ENCODE measurements around the gene ATP7A. TPM values are rescaled to one million over a fixed set of nuclear protein-coding genes. Genes with fewer than 3 reads are reported as not detected.

Gene ATP7A
- total RNA-seq, 1 experiment from 2014 or later, result 2.1 TPM

DNA sequence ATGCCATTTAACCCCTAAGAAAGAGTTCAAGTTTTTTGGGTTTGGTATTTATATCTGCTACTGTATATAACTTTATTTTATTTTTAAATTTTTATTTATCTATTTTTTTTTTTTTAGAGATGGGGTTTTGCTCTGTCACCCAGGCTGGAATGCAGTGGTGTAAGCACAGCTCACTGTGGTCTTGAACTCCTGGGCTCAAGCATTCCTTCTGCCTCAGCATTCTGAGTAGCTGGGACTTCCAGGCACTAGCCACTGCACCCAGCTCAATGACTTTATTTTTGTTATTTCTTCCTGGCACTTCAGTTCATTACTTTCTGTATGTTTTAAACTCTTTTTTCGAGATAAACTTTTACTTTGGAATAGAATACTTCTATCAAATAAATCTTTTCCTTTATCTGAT lies 101.4 kb downstream of the ATP7A start:
- H3K79me2 ChIP-seq (ENCODE audit: insufficient read depth, low read length), result no peaks in the 10 kb centered on the region
- H2AFZ ChIP-seq (ENCODE audit: low read length), result no peak overlapping the region
- H4K20me1 ChIP-seq (ENCODE audit: control insufficient read depth, insufficient read depth, insufficient read length), result no peaks in the 10 kb centered on the region
- H3K23me2 ChIP-seq (ENCODE audit: insufficient read length, low read depth, low read length, poor library complexity, severe bottlenecking), result no peaks in the 10 kb centered on the region
- no peak overlapping the region for H2BK120ac ChIP-seq (ENCODE audit: low read depth, low read length, poor library complexity, severe bottlenecking)
- no peak overlapping the region for H3K18ac ChIP-seq (ENCODE audit: insufficient read length, low read depth, low read length)
- no peak overlapping the region for H3K4me3 Mint-ChIP-seq
- no peak overlapping the region for H4K91ac ChIP-seq (ENCODE audit: insufficient read length, low read depth, low read length)
- H3K27me3 Mint-ChIP-seq (ENCODE audit: low read depth), result no peaks in the 10 kb centered on the region
- no peak for DNase-seq
- peaks cover 12% of the 10 kb centered on the region for H3K9me3 ChIP-seq (ENCODE audit: control insufficient read depth, low read depth, low read length)
- H3K9me3 Mint-ChIP-seq, result peaks cover 47 to 61% of the 10 kb centered on the region in 2 experiments
- H2AK5ac ChIP-seq (ENCODE audit: insufficient read length, low read length), result no peak overlapping the region
- no peaks in the 10 kb centered on the region for H3K27me3 ChIP-seq (ENCODE audit: insufficient read depth, low read length)
- H3K27ac Mint-ChIP-seq, result no peak overlapping the region
- H3K4ac ChIP-seq (ENCODE audit: low read depth, low read length), result no peak overlapping the region
- H2BK5ac ChIP-seq (ENCODE audit: insufficient read length, low read length), result no peak overlapping the region
- no peak overlapping the region for H3K27ac ChIP-seq (ENCODE audit: insufficient read length, low read depth, low read length)
- H3K4me2 ChIP-seq (ENCODE audit: insufficient read depth, insufficient read length, low read length), result no peak overlapping the region
- H3K79me1 ChIP-seq (ENCODE audit: insufficient read depth, low read depth, low read length, poor library complexity, severe bottlenecking), result no peaks in the 10 kb centered on the region
- peaks cover under 1 to 1% of the 10 kb centered on the region in 2 experiments; a peak in 1 of 4 replicates for H3K4me1 Mint-ChIP-seq
- peaks cover 0 to 9% (median 0%) of the 10 kb centered on the region in 3 experiments; a peak in 3 of 7 replicates for H3K36me3 Mint-ChIP-seq (ENCODE audit: insufficient read depth in 1 of 3, low read depth in 3 of 3)
- no peaks in the 10 kb centered on the region for H3K4me1 ChIP-seq (ENCODE audit: insufficient read depth, low read length)
- no peak overlapping the region for H4K5ac ChIP-seq (ENCODE audit: insufficient read length, low read depth, low read length)
- no peak overlapping the region for H3K9ac ChIP-seq (ENCODE audit: extremely low read depth, insufficient read length, low read length)
- H3K23ac ChIP-seq (ENCODE audit: insufficient read length, low read depth, low read length), result no peak overlapping the region
- no peak overlapping the region for H2BK15ac ChIP-seq (ENCODE audit: low read depth, low read length)
- H4K8ac ChIP-seq (replicated peaks; ENCODE audit: insufficient read length, low read depth, low read length), result no peak overlapping the region
- H3K14ac ChIP-seq (ENCODE audit: insufficient read depth, low read length), result no peak overlapping the region
- no CpG with 5 or more reads among the region's 1 CpG for WGBS (ENCODE audit: extremely low coverage, insufficient read length, low lambda C conversion rate)
- H3T11ph ChIP-seq (ENCODE audit: low read length), result no peak overlapping the region
- H2BK20ac ChIP-seq (ENCODE audit: low read depth, low read length, poor library complexity, severe bottlenecking), result no peak overlapping the region
- H3K56ac ChIP-seq (ENCODE audit: insufficient read length, low read depth, low read length), result no peak overlapping the region
- TF ChIP-seq, protein P1, sequence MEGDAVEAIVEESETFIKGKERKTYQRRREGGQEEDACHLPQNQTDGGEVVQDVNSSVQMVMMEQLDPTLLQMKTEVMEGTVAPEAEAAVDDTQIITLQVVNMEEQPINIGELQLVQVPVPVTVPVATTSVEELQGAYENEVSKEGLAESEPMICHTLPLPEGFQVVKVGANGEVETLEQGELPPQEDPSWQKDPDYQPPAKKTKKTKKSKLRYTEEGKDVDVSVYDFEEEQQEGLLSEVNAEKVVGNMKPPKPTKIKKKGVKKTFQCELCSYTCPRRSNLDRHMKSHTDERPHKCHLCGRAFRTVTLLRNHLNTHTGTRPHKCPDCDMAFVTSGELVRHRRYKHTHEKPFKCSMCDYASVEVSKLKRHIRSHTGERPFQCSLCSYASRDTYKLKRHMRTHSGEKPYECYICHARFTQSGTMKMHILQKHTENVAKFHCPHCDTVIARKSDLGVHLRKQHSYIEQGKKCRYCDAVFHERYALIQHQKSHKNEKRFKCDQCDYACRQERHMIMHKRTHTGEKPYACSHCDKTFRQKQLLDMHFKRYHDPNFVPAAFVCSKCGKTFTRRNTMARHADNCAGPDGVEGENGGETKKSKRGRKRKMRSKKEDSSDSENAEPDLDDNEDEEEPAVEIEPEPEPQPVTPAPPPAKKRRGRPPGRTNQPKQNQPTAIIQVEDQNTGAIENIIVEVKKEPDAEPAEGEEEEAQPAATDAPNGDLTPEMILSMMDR (conservative IDR thresholded peaks at IDR 0.05), result no peak
- H2BK12ac ChIP-seq (ENCODE audit: insufficient read length, low read depth, low read length), result no peak overlapping the region
